Common myeloid progenitor, CD34-positive (primary cell): ENCODE data around the gene CREB3L4. TPM values are rescaled to one million over a fixed set of nuclear protein-coding genes. Genes with fewer than 3 reads are reported as not detected.

Source experiments
- CTCF ChIA-PET: fragments of 350-600 bp; sonication (Branson Sonifier 250); formaldehyde crosslinking; loops from one replicate; lab custom pipeline; 2021; ENCODE audit warnings: antibody characterized with exemption; lab: Charles Lee
- POLR2A ChIA-PET: fragments of 350-600 bp; sonication (Branson Sonifier 250); formaldehyde crosslinking; loops from one replicate; lab custom pipeline; 2021; ENCODE audit warnings: antibody characterized with exemption; lab: Charles Lee
- DNase-seq, 3 donors: peaks; one replicate each; pipeline versions ENCODE4 v3.0.0 to v3.0.0-alpha.2; 2013
- H3K27ac ChIP-seq, 2 experiments: 1 replicate in 1 of 2; 2 replicates in 1 of 2; pipeline ENCODE4 v1.7.0; 2013; ENCODE audit warnings: inconsistent platforms in 2 of 2, low read length in 2 of 2, mild to moderate bottlenecking in 2 of 2, low read depth in 1 of 2, moderate library complexity in 1 of 2; ENCODE audit not compliant: severe bottlenecking in 2 of 2, insufficient read depth in 1 of 2, poor library complexity in 1 of 2
- H3K27me3 ChIP-seq, 5 experiments: replicated peaks in 2 of 5; 1 replicate in 3 of 5; 2 replicates in 2 of 5; pipeline versions ENCODE4 v1.6.1 to v1.7.0; 2013; ENCODE audit warnings: low read length in 4 of 5, mild to moderate bottlenecking in 2 of 5, moderate library complexity in 2 of 5, inconsistent platforms in 1 of 5; ENCODE audit not compliant: insufficient read depth in 5 of 5, control insufficient read depth in 4 of 5
- H3K36me3 ChIP-seq, 4 experiments: 1 replicate in 2 of 4; 2 replicates in 2 of 4; pipeline versions ENCODE4 v1.6.1 to v1.7.0; 2013; ENCODE audit warnings: low read length in 3 of 4, control low read depth in 1 of 4, mild to moderate bottlenecking in 1 of 4; ENCODE audit not compliant: control insufficient read depth in 4 of 4, insufficient read depth in 4 of 4
- H3K4me1 ChIP-seq, 4 experiments: 1 replicate in 3 of 4; 2 replicates in 1 of 4; pipeline versions ENCODE4 v1.6.1 to v1.7.1; 2013; ENCODE audit warnings: low read length in 3 of 4, mild to moderate bottlenecking in 3 of 4, control low read depth in 1 of 4, inconsistent platforms in 1 of 4, moderate library complexity in 1 of 4; ENCODE audit not compliant: control insufficient read depth in 4 of 4, insufficient read depth in 4 of 4; ENCODE audit errors: control extremely low read depth in 1 of 4
- H3K4me3 ChIP-seq, 7 experiments: 1 replicate in 4 of 7; 2 replicates in 3 of 7; pipeline versions ENCODE4 v1.5.1 to v1.7.0; 2013; ENCODE audit warnings: mild to moderate bottlenecking in 7 of 7, low read length in 6 of 7, moderate library complexity in 6 of 7, inconsistent platforms in 2 of 7, low read depth in 2 of 7, control low read depth in 1 of 7; ENCODE audit not compliant: insufficient read depth in 4 of 7, control insufficient read depth in 1 of 7; ENCODE audit errors: extremely low read depth in 1 of 7
- H3K9me3 ChIP-seq, 5 experiments: 1 replicate in 4 of 5; 2 replicates in 1 of 5; pipeline versions ENCODE4 v1.6.1 to v1.7.1; 2013; ENCODE audit warnings: low read length in 4 of 5, mild to moderate bottlenecking in 2 of 5, inconsistent platforms in 1 of 5, low read depth in 1 of 5, moderate library complexity in 1 of 5; ENCODE audit not compliant: control insufficient read depth in 4 of 5, insufficient read depth in 2 of 5; ENCODE audit errors: control extremely low read depth in 1 of 5
- WGBS: methylation state at CpG from one replicate; pipeline ENCODE4 v1.1.5; 2013; ENCODE audit not compliant: insufficient coverage; 5-methylcytosine and 5-hydroxymethylcytosine counted together
- polyA plus RNA-seq: library from polyadenylated mRNA; unstranded; fragments of 120-200 nt; gene quantifications from one replicate; pipeline ENCODE4 v1.2.1, GENCODE V29; 2013

Gene CREB3L4
- 54.9 TPM for polyA plus RNA-seq

- WGBS, result under 1% methylated on average over 57 of the region's 60 CpGs
- Histone ChIP-seq H3K27ac (peak within 1 kb of the TSS; percentile 75 to 91), H3K9me3 (no peaks in the 10 kb centered on the region), H3K36me3 (peaks cover 0 to 9% (median 2%) of the 10 kb centered on the region in 4 experiments), H3K4me1 (peaks cover 4 to 61% (median 49%) of the 10 kb centered on the region in 4 experiments), H3K27me3 (no peaks in the 10 kb centered on the region), H3K4me3 (peak within 1 kb of the TSS; percentile 81 to 97 (median 86))
- CTCF ChIA-PET, result interaction anchor here (0.8 to 5.1 kb wide), 10 partner anchors 9 to 187 kb away, joined by 3 to 47 read pairs (median 6); partner anchors contain the start of genes CRTC2, DENND4B, JTB and RAB13
- POLR2A ChIA-PET, result interaction anchor here (0.6 to 3.3 kb wide), 11 partner anchors 9 to 160 kb away, joined by 3 to 25 read pairs (median 7); partner anchors contain the start of genes CRTC2, DENND4B, GATAD2B and JTB
- peak; percentile 97 to 99 (median 99) for DNase-seq
Measured at GRCh38 chr1:153967107-153967999, at the start of gene CREB3L4. TSS of gene CREB3L4 (plus strand) at chr1:153967902. CDS start at chr1:153968526, 624 bp downstream.

- DNase-seq, result peak; percentile 50 to 78 (median 78)
- Histone ChIP-seq H3K27ac (peak overlapping the region; percentile 33 to 84), H3K27me3 (no peaks in the 10 kb centered on the region), H3K36me3 (peaks cover 3 to 20% (median 3%) of the 10 kb centered on the region in 4 experiments), H3K4me1 (peaks cover 32 to 53% (median 47%) of the 10 kb centered on the region in 4 experiments), H3K9me3 (no peaks in the 10 kb centered on the region), H3K4me3 (peak overlapping the region in 6 of 7 experiments; percentile 43 to 98 (median 88))
- WGBS, result 63% methylated on average over 3 of the region's 4 CpGs
- POLR2A ChIA-PET, result interaction anchor here (0.8 to 1.3 kb wide), 2 partner anchors 25 to 26 kb away, joined by 3 to 5 read pairs; partner anchors contain the start of gene DENND4B
- CTCF ChIA-PET, result interaction anchor here (1.0 to 6.4 kb wide), 17 partner anchors 9 to 122 kb away, joined by 3 to 37 read pairs (median 5); no protein-coding TSS in a partner anchor
Measured at GRCh38 chr1:153919876-153920852, 47.5 kb upstream of the CREB3L4 start.

GRCh38 chr1:153921080-153921802 lies 46.5 kb upstream of the CREB3L4 start:
- H3K4me3 ChIP-seq, result peak overlapping the region; percentile 45 to 98 (median 91)
- POLR2A ChIA-PET, result interaction anchor here (0.6 to 3.2 kb wide), 6 partner anchors 24 to 69 kb away, joined by 3 to 26 read pairs (median 4); partner anchors contain the start of genes CREB3L4, DENND4B and RPS27
- H3K27ac ChIP-seq, result peak overlapping the region; percentile 70 to 84
- H3K4me1 ChIP-seq, result peaks cover 32 to 53% (median 47%) of the 10 kb centered on the region in 4 experiments
- peaks cover 3 to 20% (median 3%) of the 10 kb centered on the region in 4 experiments for H3K36me3 ChIP-seq
- H3K9me3 ChIP-seq, result no peaks in the 10 kb centered on the region
- H3K27me3 ChIP-seq, result no peaks in the 10 kb centered on the region
- CTCF ChIA-PET, result interaction anchor here (0.8 to 6.4 kb wide), 18 partner anchors 8 to 123 kb away, joined by 3 to 37 read pairs (median 4); partner anchors contain the start of genes CREB3L4 and DENND4B
- DNase-seq, result peak in 1 of 3 donors; percentile 7
- 38% methylated on average over 2 of the region's 3 CpGs for WGBS

- H3K4me1 ChIP-seq, result peaks cover 32 to 53% (median 47%) of the 10 kb centered on the region in 4 experiments
- no peaks in the 10 kb centered on the region for H3K27me3 ChIP-seq
- peaks cover 3 to 20% (median 3%) of the 10 kb centered on the region in 4 experiments for H3K36me3 ChIP-seq
- peak overlapping the region; percentile 70 to 84 for H3K27ac ChIP-seq
- DNase-seq, result no peak
- ChIA-PET CTCF (interaction anchor here (0.8 to 6.4 kb wide), 18 partner anchors 8 to 123 kb away, joined by 3 to 37 read pairs (median 4); partner anchors contain the start of genes CREB3L4 and DENND4B), POLR2A (interaction anchor here (0.8 to 3.2 kb wide), 5 partner anchors 23 to 68 kb away, joined by 3 to 26 read pairs (median 7); partner anchors contain the start of genes DENND4B and RPS27)
- H3K9me3 ChIP-seq, result no peaks in the 10 kb centered on the region
- H3K4me3 ChIP-seq, result peak overlapping the region; percentile 45 to 98 (median 91)
- WGBS, result 0% methylated on average over 10 of the region's 10 CpGs
Measured at GRCh38 chr1:153921803-153922075, 46.0 kb upstream of the CREB3L4 start.

GRCh38 chr1:153922076-153922971 lies 45.4 kb upstream of the CREB3L4 start:
- H3K36me3 ChIP-seq, result peaks cover 3 to 20% (median 3%) of the 10 kb centered on the region in 4 experiments
- ChIA-PET POLR2A (interaction anchor here (0.8 to 3.2 kb wide), 10 partner anchors 23 to 288 kb away, joined by 3 to 26 read pairs (median 5); partner anchors contain the start of genes CHTOP, DENND4B, RAB13 and RPS27), CTCF (interaction anchor here (0.8 to 6.4 kb wide), 11 partner anchors 9 to 124 kb away, joined by 3 to 37 read pairs (median 9); partner anchors contain the start of genes CREB3L4 and DENND4B)
- H3K4me1 ChIP-seq, result peaks cover 32 to 53% (median 47%) of the 10 kb centered on the region in 4 experiments
- 0% methylated on average over 19 of the region's 86 CpGs for WGBS
- no peaks in the 10 kb centered on the region for H3K9me3 ChIP-seq
- no peaks in the 10 kb centered on the region for H3K27me3 ChIP-seq
- peak overlapping the region; percentile 70 to 84 for H3K27ac ChIP-seq
- peak overlapping the region; percentile 45 to 98 (median 91) for H3K4me3 ChIP-seq
- peak in 2 of 3 donors; percentile 67 to 77 for DNase-seq
